Left kidney (tissue), 8 donors: ENCODE results near the gene ANXA8L1. TPM values are rescaled to one million over a fixed set of nuclear protein-coding genes. Genes with fewer than 3 reads are reported as not detected.
"Not testable (repeated sequence)": the region's sequence is repeated elsewhere in the genome, so short reads cannot be mapped to it uniquely, and the experiment has no call there.

Source experiments
- DNase-seq: peaks from one replicate; pipeline ENCODE4 v3.0.0-alpha.2; 2013
- long read RNA-seq, 8 donors: transcript quantifications; one replicate each; lab custom pipeline, GENCODE V29; 2026
- polyA plus RNA-seq: library from polyadenylated mRNA; unstranded; fragments of 120-200 nt; gene quantifications from one replicate; pipeline ENCODE4 v1.2.1, GENCODE V29; 2013; ENCODE audit not compliant: insufficient read length

The ANXA8L1 gene
- polyA plus RNA-seq = not detected
- long read RNA-seq, donor 1 = 0 reads
- long read RNA-seq, donor 2 = 0 reads
- long read RNA-seq, donor 3 = 0 reads
- long read RNA-seq, donor 4 = 0 reads
- long read RNA-seq, donor 5 = 0 reads
- long read RNA-seq, donor 6 = 0 reads
- long read RNA-seq, donor 7 = 0 reads
- long read RNA-seq, donor 8 = 0 reads

- not testable (repeated sequence) for DNase-seq
Observed at GRCh38 chr10:46375406-46375805, at the start of gene ANXA8L1. ANXA8L1 (plus strand) TSS chr10:46375776; CDS start chr10:46375852, 76 bp downstream.

- DNase-seq = no peak
Observed at GRCh38 chr10:46326066-46326465, 49.5 kb upstream of the ANXA8L1 start.

GRCh38 chr10:46326971-46327370 is 48.6 kb upstream of the ANXA8L1 start:
- DNase-seq = no peak

GRCh38 chr10:46327685-46328084 is 47.9 kb upstream of the ANXA8L1 start:
- DNase-seq = no peak

GRCh38 chr10:46328853-46329689 is 46.5 kb upstream of the ANXA8L1 start:
- no peak for DNase-seq

GRCh38 chr10:46329690-46330016 is 45.9 kb upstream of the ANXA8L1 start:
- DNase-seq = no peak

GRCh38 chr10:46330894-46331293 is 44.7 kb upstream of the ANXA8L1 start:
- no peak for DNase-seq

- DNase-seq = not testable (repeated sequence)
Observed at GRCh38 chr10:46365484-46365883, 10.1 kb upstream of the ANXA8L1 start.

GRCh38 chr10:46367209-46367608 is 8.4 kb upstream of the ANXA8L1 start:
- not testable (repeated sequence) for DNase-seq

GRCh38 chr10:46367666-46368240 is 7.8 kb upstream of the ANXA8L1 start:
- not testable (repeated sequence) for DNase-seq

- not testable (repeated sequence) for DNase-seq
Observed at GRCh38 chr10:46368956-46369355, 6.6 kb upstream of the ANXA8L1 start.

GRCh38 chr10:46374410-46374809 is 1.2 kb upstream of the ANXA8L1 start:
- DNase-seq = not testable (repeated sequence)

- not testable (repeated sequence) for DNase-seq
Observed at GRCh38 chr10:46377022-46377421, 1.4 kb downstream of the ANXA8L1 start.

GRCh38 chr10:46377651-46378050 is 2.1 kb downstream of the ANXA8L1 start:
- DNase-seq = not testable (repeated sequence)

- DNase-seq = not testable (repeated sequence)
Observed at GRCh38 chr10:46378108-46378507, 2.5 kb downstream of the ANXA8L1 start.

- not testable (repeated sequence) for DNase-seq
Observed at GRCh38 chr10:46379233-46379848, 3.8 kb downstream of the ANXA8L1 start.

GRCh38 chr10:46385858-46386257 is 10.3 kb downstream of the ANXA8L1 start:
- not testable (repeated sequence) for DNase-seq

GRCh38 chr10:46386694-46387093 is 11.1 kb downstream of the ANXA8L1 start:
- DNase-seq = not testable (repeated sequence)

GRCh38 chr10:46387309-46387902 is 11.8 kb downstream of the ANXA8L1 start:
- DNase-seq = not testable (repeated sequence)

- not testable (repeated sequence) for DNase-seq
Observed at GRCh38 chr10:46391422-46391821, 15.8 kb downstream of the ANXA8L1 start.

GRCh38 chr10:46396441-46397279 is 21.1 kb downstream of the ANXA8L1 start:
- DNase-seq = not testable (repeated sequence)
